H1 (cell line): ENCODE measurements around the gene ETDC. TPM values are rescaled to one million over a fixed set of nuclear protein-coding genes. Genes with fewer than 3 reads are reported as not detected.

ENCODE experiments used
- HDAC6 ChIP-seq: IDR thresholded peaks from one replicate; pipeline ENCODE4 v1.7.1; 2012; ENCODE audit warnings: low read depth, mild to moderate bottlenecking, inconsistent platforms, low read length, moderate library complexity
- KDM5A ChIP-seq: fragments of 200-600 bp; IDR thresholded peaks from 2 replicates; pipeline ENCODE4 v1.7.1; 2012; ENCODE audit warnings: mild to moderate bottlenecking, low read length, inconsistent platforms, mixed read lengths
- SP4 ChIP-seq: IDR thresholded peaks from 2 replicates; pipeline ENCODE4 v1.6.1; 2012; ENCODE audit warnings: low read length, inconsistent platforms
- SRF ChIP-seq: IDR thresholded peaks from 2 replicates; pipeline ENCODE4 v1.6.1; 2011; ENCODE audit warnings: mild to moderate bottlenecking, low read depth, low read length, moderate library complexity
- polyA plus RNA-seq, 7 experiments: library from polyadenylated mRNA; depleted of rRNA in 3 of 7; stranded (reverse) in 5 of 7; unstranded in 2 of 7; fragments of >200 nt in 5 of 7; fragments of 200-250 nt in 2 of 7; gene quantifications; 1 replicate in 5 of 7; 2 replicates in 1 of 7; 4 replicates in 1 of 7; pipeline versions ENCODE4 v1.2.1 to v1.2.3, GENCODE V29; 2011 to 2013; ENCODE audit warnings: missing spikeins in 2 of 7, mixed read lengths in 2 of 7
- total RNA-seq: library from RNA; stranded (reverse); fragmentation: NEBNext Ultra II Directional; extraction: Animal tissue kit (Norgen Biotek cat#: 25700); gene quantifications from 2 replicates; pipeline ENCODE4 v1.2.1, GENCODE V29; 2021

Gene ETDC
- total and polyA plus RNA-seq, 2 of the 8 experiments (the other 6 are each of a cell fraction or from before 2014, with no cell fraction given) = not detected

DNA sequence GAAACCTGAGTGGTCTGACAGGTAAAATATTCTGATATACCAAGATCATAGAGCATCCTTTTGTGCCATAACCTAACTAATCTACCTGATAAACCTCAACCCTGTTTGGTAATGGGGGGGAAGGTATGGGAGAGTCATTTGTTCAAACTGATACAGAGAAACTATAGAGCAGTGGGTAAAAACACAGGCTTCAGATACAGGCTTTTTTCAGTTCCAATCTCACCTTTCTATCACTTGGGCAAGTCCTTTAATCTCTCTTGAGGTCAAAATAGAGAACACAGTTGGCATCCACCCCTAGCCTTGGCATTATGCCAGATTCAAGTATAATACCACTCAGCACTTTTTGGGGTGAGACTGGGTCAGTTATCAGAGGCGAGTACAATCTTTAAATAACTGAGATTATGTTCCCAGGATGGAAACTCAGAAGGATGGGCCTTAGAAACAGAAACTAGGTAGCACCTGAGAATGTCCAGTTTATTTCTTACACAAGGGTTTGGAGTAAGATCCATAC is 880 bp upstream of the ETDC start (continued):
- TF ChIP-seq HDAC6 (no peak), KDM5A (no peak), SP4 (no peak), SRF (no peak)
- TF ChIP-seq, all 59 proteins: peak for 0
